WTC11 (cell line): ENCODE results near the gene PER1.

Experiments
- ATF1 ChIP-seq: sonication (generic); formaldehyde crosslinking; IDR thresholded peaks from 2 replicates; pipeline ENCODE4 v1.8.1; 2023; ENCODE audit warnings: mild to moderate bottlenecking, moderate library complexity, missing genetic modification reagents
- CTCF ChIP-seq: fragments of 200-600 bp; IDR thresholded peaks from 2 replicates; pipeline ENCODE4 v1.8.0; 2022; ENCODE audit warnings: antibody characterized with exemption
- FOXK1 ChIP-seq: sonication (generic); formaldehyde crosslinking; IDR thresholded peaks from 2 replicates; pipeline ENCODE4 v1.8.0; 2022; ENCODE audit warnings: mild to moderate bottlenecking, moderate library complexity, missing genetic modification reagents
- GABPB1 ChIP-seq: sonication (generic); formaldehyde crosslinking; IDR thresholded peaks from 2 replicates; pipeline ENCODE4 v1.8.1; 2023; ENCODE audit warnings: mild to moderate bottlenecking, missing genetic modification reagents
- SP1 ChIP-seq: sonication (generic); formaldehyde crosslinking; conservative IDR thresholded peaks from 2 replicates; pipeline ENCODE4 v1.8.1; 2022; ENCODE audit warnings: missing genetic modification reagents
- USF2 ChIP-seq: sonication (generic); formaldehyde crosslinking; IDR thresholded peaks from 2 replicates; pipeline ENCODE4 v1.8.1; 2023; ENCODE audit warnings: mild to moderate bottlenecking, missing genetic modification reagents, moderate library complexity

- TF ChIP-seq CTCF (no peak), FOXK1 (CRISPR knock-in tag) (no peak), ATF1 (CRISPR knock-in tag) (no peak), SP1 (no peak), USF2 (CRISPR knock-in tag) (no peak), GABPB1 (no peak)
These were observed 25.0 kb upstream of the PER1 start for GRCh38 chr17:8176998-8177731.
